HG03439 (cell line): ENCODE measurements around the gene TTC23.
"Not testable (repeated sequence)": the region's sequence is repeated elsewhere in the genome, so short reads cannot be mapped to it uniquely, and the experiment has no call there.

ENCODE experiments used
- ATAC-seq: cut with Tn5 transposase; IDR thresholded peaks from one replicate; pipeline ENCODE4 v1.9.1; 2021; ENCODE audit warnings: mild to moderate bottlenecking, moderate library complexity; ENCODE audit not compliant: unreplicated experiment

Gene TTC23

DNA sequence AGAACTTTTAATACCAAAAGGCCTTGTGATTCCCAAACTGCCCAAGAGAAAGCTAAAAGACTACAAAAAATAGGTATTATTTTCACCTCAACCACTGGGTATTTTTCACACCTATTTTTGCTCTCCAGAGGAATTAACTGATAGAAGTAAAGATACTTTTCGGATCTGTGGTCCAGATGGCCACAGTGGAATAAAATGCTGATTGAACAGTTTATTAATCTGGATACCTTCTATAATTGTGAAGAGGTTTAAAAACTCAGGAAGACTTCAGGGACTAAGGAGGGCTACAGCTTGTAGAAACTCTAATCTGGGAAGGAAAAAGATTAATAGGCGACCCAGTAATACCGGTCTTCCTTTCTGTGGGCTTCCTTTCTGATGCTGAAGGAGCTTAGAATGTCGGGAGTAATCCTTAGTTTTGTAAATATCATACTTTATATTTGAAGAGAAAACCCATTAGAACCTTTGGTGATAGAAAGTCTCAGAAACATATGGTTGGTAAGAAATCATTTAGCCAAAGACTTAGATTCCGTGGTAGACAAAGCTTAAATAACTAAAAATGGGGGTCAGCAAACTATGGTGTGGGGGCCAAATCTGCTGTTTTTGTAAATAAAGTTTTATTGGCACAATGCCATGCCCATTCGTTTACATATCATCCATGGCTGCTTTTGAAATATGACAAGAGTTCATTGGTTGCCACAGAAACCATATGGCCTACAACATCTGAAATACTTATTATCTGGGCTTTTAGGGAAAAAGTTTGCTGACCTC lies 47.8 kb downstream of the TTC23 start:
- no peak for ATAC-seq

DNA sequence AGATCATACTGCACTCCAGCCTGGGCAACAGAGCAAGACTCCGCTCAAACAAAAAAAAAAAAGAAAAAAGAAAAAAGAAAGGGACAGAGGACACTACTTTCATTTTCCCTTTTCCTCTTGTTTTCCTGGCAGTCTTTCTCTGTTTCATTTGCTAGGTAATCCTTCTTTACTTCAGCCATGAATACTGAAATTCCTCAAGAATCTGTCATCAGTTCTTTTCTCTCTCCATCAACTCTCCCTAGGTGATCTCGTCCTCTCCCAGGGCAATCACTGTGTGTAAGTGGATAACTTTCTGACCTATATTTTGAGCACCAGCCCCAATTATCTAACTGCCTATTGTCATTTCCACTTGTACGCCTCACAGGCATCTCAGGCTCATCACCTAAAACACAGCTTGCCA lies 51.5 kb downstream of the TTC23 start:
- ATAC-seq = no peak

DNA sequence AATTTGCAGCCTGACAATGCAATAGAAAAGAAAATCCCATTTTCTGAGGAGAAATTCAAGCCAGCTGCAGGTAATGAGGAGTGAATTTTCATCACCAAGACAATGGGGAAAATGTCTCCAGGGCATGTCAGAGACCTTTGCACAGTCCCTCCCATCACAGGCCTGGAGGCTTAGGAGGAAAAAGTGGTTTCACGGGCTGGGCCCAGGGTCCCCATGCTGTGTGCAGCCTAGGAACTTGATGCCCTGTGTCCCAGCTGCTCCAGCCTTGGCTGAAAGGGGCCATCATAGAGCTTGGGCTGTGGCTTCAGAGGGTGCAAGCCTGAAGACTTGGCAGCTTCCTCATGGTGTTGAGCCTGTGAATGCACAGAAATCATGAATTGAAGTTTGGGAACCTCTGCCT lies 57.2 kb downstream of the TTC23 start:
- ATAC-seq = not testable (repeated sequence)

DNA sequence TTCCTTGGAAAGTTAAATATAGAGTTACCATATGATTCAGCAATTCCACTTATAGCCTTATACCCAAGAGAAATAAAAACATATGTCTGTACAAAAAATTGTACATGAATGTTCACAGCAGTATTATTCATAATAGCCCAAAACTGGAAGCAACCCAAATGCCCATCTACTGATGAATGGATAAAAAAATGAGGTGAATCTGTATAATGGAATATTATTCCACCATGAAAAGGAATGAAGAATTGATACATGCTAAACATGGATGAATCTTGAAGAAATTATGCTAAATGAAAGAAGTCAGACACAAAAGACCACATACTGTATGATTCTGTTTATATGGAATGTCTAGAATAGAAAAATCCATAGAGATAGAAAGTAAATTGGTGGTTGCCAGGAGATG lies 61.4 kb downstream of the TTC23 start:
- ATAC-seq = no peak

DNA sequence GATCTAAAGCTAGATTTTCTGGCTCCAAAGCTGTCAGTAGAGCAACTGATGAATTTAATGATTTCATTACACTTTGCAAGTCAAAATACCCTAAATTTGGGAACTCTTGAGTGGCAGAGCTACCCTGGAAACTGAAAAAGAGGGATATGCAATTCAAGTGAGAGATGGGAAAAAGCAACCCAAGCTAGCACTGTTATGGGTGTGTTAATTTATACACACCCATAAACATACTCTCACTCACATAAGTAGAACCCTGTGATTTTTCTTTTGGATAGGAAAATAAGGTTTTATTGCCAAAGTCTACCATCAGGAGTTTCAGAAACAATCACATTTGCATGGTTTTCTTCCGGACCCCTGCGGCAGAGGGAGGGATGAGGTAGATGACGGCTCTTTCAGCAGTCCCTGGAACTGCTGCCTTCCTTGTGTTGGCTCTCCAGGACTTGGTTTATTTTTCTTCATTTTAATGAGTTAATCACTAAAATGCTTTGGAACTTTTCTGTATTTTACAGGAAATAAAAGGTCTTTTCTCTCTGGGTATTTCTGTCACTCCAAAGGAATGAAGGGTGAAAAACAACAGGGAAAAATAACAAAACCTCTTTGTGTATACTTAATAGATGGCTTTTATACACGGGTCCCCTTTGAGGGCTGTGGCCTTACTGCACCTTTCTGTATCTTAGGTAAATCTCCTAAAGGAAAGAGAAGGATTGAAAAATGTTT lies 63.8 kb downstream of the TTC23 start:
- no peak for ATAC-seq

DNA sequence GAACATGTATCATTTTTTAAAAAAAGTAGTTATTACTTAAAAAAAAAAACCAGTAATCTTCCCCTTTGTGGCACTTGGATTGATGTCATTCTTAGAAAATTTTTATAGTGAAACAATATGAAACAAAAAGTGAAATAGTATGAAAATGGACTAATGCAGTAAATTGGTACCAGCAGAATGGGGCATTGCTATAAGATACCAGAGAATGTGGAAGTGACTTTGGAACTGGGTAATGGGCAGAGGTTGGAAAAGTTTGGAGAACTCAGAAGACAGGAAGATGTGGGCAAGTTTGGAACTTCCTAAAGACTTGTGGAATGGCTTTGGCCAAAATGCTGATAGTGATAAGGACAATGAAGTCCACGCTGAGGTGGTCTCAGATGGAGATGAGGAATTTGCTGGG lies 66.6 kb downstream of the TTC23 start:
- no peak for ATAC-seq

DNA sequence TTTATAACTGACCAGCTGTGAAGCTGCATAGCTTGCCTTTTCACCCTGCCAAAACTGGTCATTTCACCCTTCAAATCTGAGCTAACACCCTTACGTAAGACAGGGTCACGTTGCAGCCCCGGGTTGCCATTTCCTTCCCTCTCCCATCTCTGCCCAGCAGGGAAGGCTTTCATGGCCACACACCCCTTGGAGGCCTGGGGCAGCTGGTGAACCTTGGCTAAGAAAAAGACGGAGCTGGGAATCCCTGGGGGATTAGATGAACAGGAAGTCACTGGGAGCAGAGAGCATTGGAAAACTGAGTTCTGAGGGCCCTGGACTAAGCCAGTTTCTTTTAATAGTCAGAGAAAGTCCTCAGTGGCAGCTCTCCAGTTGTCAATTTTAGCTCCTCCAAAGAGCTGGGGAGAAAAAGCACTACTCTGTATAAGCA lies 67.8 kb downstream of the TTC23 start:
- no peak for ATAC-seq

DNA sequence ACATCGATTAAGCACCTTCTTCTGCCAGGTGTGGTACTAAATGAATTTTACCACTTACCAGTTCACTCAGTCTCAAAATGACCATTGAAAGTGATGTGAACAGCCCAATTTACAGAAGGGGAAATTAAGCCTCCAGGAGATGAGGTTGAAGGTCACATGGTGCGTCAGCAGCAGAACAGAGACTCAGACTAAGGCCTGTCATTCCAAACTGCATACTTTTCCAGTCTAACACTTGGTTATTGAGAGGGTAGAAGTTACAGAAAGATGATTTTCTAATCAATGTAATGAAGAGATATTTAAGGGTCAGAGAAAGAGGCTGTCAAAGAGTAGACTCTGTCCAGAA lies 68.4 kb downstream of the TTC23 start:
- ATAC-seq = no peak

DNA sequence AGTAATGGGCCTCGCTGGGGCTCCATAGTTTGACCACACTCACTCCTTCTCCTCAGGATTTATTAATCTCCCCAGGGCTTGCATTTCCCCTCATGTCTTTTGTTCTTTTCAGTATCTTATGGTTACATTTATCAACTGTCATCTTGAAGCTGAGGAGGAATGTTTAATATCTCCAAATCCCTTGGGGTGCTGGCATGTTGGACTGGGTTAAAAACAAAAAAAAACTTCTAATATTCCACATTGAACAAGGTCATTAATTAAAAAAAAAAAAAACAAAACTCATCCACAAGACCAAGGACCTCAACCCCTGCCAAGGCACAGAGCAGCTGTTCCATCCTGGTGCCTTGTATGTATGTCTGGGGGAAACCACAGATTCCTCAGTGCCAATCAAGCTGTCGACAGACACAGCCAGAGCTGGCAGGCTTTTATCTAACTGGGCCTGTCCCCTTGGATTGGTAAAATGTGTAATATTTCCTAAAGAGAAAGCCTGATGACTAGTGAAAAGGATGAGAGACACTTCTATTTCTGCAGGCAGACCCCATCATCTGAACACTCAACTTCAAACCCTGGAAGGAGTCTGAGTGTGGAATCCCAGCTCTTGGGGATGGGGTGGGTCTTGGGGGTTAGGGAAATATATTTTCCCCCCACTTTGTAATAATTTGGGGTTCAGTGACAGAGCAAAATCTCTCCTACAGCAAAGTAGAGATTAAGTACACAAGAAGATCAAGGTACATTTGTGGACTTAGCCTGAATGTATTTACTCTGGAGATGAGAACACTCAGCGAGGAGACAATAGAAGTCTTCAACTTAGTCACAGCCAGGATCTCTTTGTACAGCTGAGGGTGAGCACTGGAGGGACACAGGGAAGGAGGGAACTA lies 69.1 kb downstream of the TTC23 start:
- ATAC-seq = no peak

DNA sequence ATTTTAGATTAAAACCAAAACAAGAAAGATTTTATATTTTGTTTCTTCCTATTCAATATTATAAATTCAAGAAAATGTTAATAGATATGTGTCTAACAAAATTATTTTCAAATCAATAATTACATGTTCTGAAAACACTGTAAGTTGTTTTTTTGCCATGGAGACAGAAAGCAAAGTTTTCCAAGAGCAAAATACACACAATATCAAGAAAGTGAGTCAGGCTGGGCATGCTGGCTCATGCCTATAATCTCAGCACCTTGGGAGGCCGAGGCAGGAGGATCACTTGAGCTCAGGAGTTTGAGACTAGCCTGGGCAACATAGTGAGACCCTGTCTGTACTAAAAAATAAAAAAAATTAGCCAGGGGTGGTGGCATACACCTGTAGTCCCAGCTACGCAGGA lies 71.7 kb downstream of the TTC23 start:
- no peak for ATAC-seq

DNA sequence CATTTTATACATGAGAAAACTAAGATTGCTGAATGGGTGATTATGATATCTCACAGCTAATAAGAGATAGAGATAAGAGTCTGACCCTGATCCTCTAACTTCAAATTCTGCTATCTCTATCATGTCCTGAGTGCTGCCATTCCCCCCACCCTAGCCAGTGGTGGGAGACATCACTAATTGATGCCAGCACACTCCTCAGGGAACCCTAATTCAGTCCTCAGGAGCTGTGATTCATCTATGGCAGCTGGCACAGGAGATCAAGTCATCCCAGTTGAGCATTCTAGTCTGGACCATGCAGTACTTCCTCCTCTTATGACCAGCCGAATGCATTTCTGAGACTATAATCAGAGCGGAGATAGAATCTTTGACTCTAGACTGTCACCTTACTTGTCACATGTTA lies 72.6 kb downstream of the TTC23 start:
- no peak for ATAC-seq

DNA sequence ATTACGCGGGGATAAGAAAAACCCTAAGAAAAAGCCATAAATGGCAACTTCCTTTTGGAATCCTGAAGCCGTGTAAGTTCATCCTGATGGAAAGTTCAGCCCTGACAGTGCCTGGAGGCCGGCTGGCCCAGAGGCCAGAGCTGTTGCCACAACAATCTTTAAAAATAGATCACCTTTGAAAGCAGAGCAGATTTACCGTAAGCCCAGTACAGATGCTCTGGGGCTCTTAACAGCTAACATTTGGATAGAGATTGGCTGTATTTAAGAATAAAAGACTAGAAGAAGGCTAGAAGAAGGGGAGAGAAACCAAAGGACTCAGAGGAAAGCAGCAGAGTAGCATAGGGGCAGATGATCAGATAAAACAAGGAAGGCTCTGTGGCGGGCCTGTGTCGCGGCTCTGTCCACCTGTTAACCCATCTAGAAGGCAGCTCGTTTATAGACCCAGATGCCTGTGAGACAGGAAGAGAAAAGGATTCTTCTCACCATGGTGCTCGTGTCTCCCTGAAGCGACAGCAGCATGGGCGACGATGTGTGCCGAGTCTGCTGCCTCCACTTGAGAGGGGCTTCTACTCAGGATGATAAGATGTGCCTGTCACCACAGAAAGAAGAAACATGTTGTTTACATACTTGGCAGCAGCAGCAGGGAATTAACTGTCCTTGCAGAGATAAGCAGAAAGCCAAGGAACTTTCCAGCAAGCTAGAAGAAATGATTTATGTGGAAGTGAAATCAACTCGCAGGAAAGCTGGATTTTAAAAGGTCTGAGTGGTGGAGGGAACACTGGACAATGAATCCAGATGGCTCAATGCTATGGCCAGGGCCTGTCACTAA lies 74.6 kb downstream of the TTC23 start:
- ATAC-seq = no peak

DNA sequence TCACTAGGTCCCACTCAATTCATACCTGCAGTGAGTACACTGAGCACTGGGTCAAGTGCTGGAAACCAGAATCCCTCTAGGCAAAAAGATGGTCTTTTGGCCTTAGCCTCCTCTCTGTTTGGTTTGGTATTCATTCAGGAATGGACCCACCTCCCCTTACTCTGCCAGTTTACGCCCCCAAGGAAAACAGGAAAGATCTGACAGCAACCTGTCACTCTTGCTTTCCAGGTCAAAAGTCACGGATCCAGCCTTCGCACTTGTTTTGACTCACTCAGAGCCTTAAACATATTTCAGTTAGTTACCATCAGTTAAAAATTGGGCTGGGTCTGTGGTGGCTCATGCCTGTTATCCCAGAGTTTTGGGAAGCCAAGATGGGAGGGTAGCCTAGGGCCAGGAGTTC lies 76.4 kb downstream of the TTC23 start:
- no peak for ATAC-seq

DNA sequence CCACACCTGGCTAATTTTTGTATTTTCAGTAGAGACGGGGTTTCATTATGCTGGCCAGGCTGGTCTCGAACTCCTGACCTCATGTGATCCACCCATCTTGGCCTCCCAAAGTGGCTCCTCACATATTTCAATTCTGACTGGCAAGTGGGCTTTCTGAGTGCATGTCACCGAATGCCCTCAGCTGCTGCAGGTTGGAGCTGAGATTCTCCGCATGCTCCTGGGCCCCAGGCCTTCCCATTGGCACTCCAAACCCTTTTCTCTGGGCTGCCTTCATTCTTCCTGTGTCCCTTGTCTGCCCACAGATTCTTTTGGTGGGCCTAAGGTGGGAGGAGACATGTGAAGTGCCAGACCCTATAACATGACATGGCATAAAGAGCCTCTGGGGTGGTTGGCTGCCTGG lies 77.2 kb downstream of the TTC23 start:
- no peak for ATAC-seq

DNA sequence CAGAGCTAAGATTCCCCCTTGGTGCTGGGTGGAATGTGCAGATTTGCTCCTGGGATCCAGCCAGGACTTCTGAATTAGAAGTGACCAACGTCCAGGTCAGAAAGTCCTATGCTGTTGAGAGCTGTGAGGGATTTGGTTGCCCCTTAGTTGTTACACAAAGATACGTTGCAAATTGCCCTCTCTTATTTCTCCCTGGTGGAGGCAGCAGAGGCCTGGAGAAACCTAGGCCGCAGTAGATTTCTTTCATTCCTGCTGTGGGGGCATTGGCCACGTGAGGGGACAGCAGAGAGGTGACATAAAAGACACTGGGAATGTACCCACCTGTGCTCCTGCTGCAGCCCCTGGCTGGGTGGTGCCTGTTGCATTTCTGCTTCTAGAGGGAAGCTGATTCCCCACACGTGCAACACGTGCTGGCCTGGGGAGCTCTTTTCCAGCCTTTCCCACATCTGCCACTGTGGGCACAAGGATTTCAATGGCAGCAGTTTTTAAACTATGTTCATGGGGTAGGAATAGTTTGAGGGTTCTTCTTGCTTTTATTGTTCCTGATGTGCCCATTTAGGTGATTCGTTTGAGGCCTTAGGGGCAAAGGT lies 78.8 kb downstream of the TTC23 start:
- ATAC-seq = no peak

DNA sequence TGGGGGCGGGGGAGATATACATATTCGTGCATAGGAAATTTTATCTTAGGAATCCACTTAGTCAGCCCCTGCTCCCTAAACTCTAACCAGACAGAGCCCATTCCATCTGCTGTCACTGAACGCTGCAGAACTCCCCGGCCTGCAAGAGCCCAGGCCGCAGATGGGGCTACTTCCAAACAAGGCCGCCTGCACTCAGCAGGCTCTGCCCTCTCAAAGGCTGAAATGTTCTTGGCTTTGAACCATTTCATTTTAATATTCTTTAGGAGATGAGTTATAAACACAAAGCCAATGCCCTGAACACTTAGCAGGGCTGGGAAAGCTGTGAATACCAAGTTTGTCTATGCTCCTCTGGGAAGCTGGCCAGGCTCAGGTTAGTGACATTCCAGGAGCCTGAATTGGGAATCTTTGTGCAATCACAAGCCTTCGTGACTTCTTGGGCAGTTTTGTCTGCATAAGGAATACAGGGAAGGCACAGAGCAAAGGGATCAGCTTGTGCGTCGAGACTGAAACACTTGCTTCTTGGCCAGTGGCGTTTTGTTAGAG lies 79.5 kb downstream of the TTC23 start:
- no peak for ATAC-seq

DNA sequence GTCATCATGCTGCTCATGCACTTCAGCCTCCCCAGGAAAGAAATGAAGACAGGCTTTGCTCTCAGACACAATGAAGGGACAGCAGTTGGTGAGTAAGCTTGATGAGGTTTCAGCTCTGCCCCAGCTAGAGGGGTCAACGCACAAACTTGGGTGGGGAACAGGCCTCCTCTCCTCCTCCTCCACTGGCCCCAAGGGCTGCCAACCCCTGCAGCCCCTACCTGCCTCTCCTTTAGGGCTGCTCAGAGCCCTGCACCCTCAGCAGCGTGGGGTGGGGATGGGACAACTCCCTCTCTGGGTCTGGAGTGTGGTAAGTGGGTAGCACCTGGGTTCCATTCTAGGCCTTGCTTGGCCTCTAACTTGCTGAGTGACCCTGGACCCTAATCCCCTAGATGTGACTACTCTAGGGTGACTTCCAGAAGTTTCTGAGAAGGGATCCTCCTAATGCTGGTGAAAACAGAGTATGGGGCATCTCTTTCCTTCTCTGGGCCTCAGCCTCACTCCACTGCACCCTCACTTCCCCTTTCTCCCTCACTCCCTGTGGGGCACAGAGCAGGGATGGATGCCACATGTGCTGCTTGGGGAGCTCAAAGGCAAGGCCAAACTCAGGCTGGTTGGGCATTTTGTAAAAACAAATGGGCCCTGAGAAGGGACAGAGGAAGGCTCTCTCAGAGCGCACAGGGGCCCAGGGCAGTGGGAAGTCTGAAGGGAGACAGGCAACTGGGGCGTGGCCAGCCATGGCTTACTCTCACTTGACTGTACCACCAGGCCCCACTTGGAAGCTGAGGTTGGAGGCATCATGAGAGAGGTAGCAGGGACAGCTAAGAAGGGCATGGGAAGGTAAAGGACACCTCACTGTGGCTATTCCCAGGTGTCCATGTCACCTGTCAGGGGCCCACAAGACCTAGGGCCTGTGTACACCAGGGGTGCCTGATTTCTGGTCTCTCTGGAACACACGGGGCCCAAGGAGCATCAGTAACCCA lies 80.5 kb downstream of the TTC23 start:
- ATAC-seq = no peak

DNA sequence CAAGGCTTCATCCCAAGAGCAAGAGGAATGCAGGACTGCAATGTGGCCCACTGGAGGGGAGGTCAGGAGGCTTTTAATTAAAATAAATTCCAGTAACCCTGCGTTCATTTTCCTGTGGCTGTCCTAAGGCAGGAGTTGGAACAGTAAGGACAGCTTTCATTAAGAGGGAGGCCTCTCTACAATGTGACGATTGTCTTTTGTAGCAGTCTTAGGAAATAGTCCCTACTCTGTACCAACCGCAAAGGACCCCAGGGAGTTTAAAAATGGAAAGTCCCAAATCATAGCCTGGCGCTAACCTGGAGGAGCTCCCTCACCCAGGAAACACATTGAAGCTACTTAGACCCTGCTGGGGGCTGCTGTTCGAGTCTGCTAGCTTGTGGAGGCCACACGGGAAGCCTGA lies 81.7 kb downstream of the TTC23 start:
- ATAC-seq = no peak

DNA sequence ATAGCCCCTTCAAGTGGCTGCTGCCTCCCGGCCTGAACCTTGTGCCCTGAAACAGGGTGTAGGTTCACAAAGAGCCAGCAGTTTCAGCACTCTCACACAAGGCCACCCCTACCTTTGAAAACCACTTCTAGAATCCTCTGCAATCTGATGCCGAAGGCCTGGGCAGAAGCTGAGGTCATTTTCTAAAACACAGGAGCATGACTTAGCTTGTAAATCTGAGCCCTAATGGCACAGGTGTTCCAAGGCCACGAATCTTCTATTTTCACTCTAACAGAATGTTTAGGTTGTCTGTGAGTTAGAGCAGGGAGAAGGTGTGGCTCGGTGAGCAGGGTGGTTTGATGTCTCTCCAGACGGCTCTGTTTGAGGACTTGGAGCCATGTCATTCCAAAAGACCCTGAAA lies 82.2 kb downstream of the TTC23 start:
- ATAC-seq = no peak
